Osteocyte (in vitro differentiated cells): ENCODE measurements around the gene CTNNA1. TPM values are rescaled to one million over a fixed set of nuclear protein-coding genes. Genes with fewer than 3 reads are reported as not detected.
"Not testable (repeated sequence)": the region's sequence is repeated elsewhere in the genome, so short reads cannot be mapped to it uniquely, and the experiment has no call there.

ENCODE experiments used
- DNase-seq: peaks from one replicate; pipeline ENCODE4 v3.0.0; 2021; ENCODE audit warnings: mixed read lengths; ENCODE audit not compliant: unreplicated experiment; ENCODE audit errors: extremely low spot score
- H3K27ac Mint-ChIP-seq: one replicate; pipeline ENCODE4 v1.8.0; 2021; ENCODE audit warnings: mild to moderate bottlenecking, mixed read lengths; ENCODE audit not compliant: unreplicated experiment
- H3K27me3 Mint-ChIP-seq: one replicate; pipeline ENCODE4 v1.8.0; 2021; ENCODE audit warnings: mixed read lengths; ENCODE audit not compliant: unreplicated experiment
- H3K36me3 Mint-ChIP-seq: one replicate; pipeline ENCODE4 v1.8.0; 2021; ENCODE audit warnings: mixed read lengths; ENCODE audit not compliant: unreplicated experiment
- H3K4me1 Mint-ChIP-seq: one replicate; pipeline ENCODE4 v1.8.0; 2021; ENCODE audit warnings: mixed read lengths; ENCODE audit not compliant: unreplicated experiment
- H3K4me3 Mint-ChIP-seq: one replicate; pipeline ENCODE4 v1.8.0; 2021; ENCODE audit warnings: mild to moderate bottlenecking, moderate library complexity, mixed read lengths; ENCODE audit not compliant: unreplicated experiment
- H3K9me3 Mint-ChIP-seq: one replicate; pipeline ENCODE4 v1.8.0; 2021; ENCODE audit warnings: mixed read lengths; ENCODE audit not compliant: unreplicated experiment
- CTCF ChIP-seq: fragments of 200-600 bp; sonication (generic); IDR thresholded peaks from 2 replicates; pipeline ENCODE4 v1.5.0; 2021; ENCODE audit warnings: antibody characterized with exemption, mild to moderate bottlenecking, moderate library complexity
- total RNA-seq: library from RNA; stranded (reverse); gene quantifications from 2 replicates; pipeline ENCODE4 v1.2.1, GENCODE V29; 2021

CTNNA1 gene
- total RNA-seq, 1 donor from 2014 or later, result 375 TPM

- Mint-ChIP-seq H3K27me3 (no peaks in the 10 kb centered on the region), H3K27ac (no peak overlapping the region), H3K36me3 (peaks cover 28% of the 10 kb centered on the region), H3K4me3 (no peak overlapping the region), H3K4me1 (peaks cover 12% of the 10 kb centered on the region), H3K9me3 (peaks cover 8% of the 10 kb centered on the region)
- TF ChIP-seq CTCF, result no peak
- DNase-seq, result no peak
These were observed 51.9 kb downstream of the CTNNA1 start for GRCh38 chr5:138805096-138805495.

- peaks cover 30% of the 10 kb centered on the region for H3K36me3 Mint-ChIP-seq
These were observed 54.0 kb downstream of the CTNNA1 start for GRCh38 chr5:138807182-138807581.

GRCh38 chr5:138809391-138809790 is 56.2 kb downstream of the CTNNA1 start:
- Mint-ChIP-seq H3K27ac (no peak overlapping the region), H3K36me3 (peaks cover 35% of the 10 kb centered on the region), H3K9me3 (peaks cover 6% of the 10 kb centered on the region), H3K4me1 (peaks cover 9% of the 10 kb centered on the region), H3K4me3 (no peak overlapping the region), H3K27me3 (no peaks in the 10 kb centered on the region)
- no peak for TF ChIP-seq CTCF
- DNase-seq, result no peak

More at GRCh38 chr5:138807182-138807581, 54.0 kb downstream of the CTNNA1 start:
- no peaks in the 10 kb centered on the region for H3K27me3 Mint-ChIP-seq
- no peak overlapping the region for H3K4me3 Mint-ChIP-seq
- peaks cover 6% of the 10 kb centered on the region for H3K9me3 Mint-ChIP-seq
- TF ChIP-seq CTCF, result no peak
- H3K4me1 Mint-ChIP-seq, result peaks cover 12% of the 10 kb centered on the region
- no peak overlapping the region for H3K27ac Mint-ChIP-seq
- DNase-seq, result no peak

GRCh38 chr5:138810861-138811260 is 57.6 kb downstream of the CTNNA1 start:
- not testable (repeated sequence) for H3K27ac Mint-ChIP-seq, DNase-seq, H3K4me3 Mint-ChIP-seq, H3K27me3 Mint-ChIP-seq, H3K9me3 Mint-ChIP-seq
- H3K36me3 Mint-ChIP-seq, result peaks cover 34% of the 10 kb centered on the region
- peaks cover 16% of the 10 kb centered on the region for H3K4me1 Mint-ChIP-seq

GRCh38 chr5:138815529-138815928 is 62.3 kb downstream of the CTNNA1 start:
- Mint-ChIP-seq H3K4me3 (no peak overlapping the region), H3K9me3 (peaks cover 4% of the 10 kb centered on the region), H3K27me3 (no peaks in the 10 kb centered on the region), H3K4me1 (peaks cover 26% of the 10 kb centered on the region), H3K36me3 (peaks cover 52% of the 10 kb centered on the region), H3K27ac (peak overlapping the region; percentile 54)
- DNase-seq, result no peak
- TF ChIP-seq CTCF, result no peak

GRCh38 chr5:138817241-138817640 is 64.0 kb downstream of the CTNNA1 start:
- Mint-ChIP-seq H3K27ac (no peak overlapping the region), H3K4me1 (peaks cover 29% of the 10 kb centered on the region), H3K4me3 (no peak overlapping the region), H3K36me3 (peaks cover 48% of the 10 kb centered on the region), H3K9me3 (peaks cover 4% of the 10 kb centered on the region), H3K27me3 (no peaks in the 10 kb centered on the region)
- no peak for TF ChIP-seq CTCF
- DNase-seq, result no peak
